ENCODE measurements around the gene BCKDK.

DNA sequence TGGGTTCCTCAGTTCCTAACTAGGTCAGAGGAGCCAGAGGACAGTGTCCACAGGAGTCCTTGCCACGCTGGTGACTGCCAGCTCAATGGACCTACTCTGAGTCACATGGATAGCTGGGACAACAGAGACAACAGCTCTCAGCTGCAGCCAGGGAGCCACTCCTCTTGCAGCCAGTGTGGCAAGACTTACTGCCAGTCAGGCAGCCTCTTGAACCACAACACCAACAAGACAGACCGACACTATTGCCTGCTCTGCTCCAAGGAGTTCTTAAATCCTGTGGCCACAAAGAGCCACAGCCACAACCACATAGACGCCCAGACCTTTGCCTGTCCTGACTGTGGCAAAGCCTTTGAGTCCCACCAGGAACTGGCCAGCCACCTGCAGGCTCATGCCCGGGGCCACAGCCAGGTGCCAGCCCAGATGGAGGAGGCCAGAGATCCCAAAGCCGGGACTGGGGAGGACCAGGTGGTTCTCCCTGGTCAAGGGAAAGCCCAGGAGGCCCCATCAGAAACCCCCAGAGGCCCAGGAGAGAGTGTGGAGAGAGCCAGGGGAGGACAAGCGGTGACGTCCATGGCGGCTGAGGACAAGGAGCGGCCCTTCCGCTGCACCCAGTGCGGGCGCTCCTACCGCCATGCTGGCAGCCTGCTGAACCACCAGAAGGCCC, 27.3 kb upstream of the BCKDK start:
- no peak for TF ChIP-seq OVOL2 (CRISPR knock-in tag; IDR thresholded peaks at IDR 0.05; ENCODE audit: borderline replicate concordance)
- TF ChIP-seq, protein P1, sequence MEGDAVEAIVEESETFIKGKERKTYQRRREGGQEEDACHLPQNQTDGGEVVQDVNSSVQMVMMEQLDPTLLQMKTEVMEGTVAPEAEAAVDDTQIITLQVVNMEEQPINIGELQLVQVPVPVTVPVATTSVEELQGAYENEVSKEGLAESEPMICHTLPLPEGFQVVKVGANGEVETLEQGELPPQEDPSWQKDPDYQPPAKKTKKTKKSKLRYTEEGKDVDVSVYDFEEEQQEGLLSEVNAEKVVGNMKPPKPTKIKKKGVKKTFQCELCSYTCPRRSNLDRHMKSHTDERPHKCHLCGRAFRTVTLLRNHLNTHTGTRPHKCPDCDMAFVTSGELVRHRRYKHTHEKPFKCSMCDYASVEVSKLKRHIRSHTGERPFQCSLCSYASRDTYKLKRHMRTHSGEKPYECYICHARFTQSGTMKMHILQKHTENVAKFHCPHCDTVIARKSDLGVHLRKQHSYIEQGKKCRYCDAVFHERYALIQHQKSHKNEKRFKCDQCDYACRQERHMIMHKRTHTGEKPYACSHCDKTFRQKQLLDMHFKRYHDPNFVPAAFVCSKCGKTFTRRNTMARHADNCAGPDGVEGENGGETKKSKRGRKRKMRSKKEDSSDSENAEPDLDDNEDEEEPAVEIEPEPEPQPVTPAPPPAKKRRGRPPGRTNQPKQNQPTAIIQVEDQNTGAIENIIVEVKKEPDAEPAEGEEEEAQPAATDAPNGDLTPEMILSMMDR (IDR thresholded peaks at IDR 0.05), result no peak
- no peak for TF ChIP-seq GABPB1 (CRISPR knock-in tag; IDR thresholded peaks at IDR 0.05)
- TF ChIP-seq, protein P2, sequence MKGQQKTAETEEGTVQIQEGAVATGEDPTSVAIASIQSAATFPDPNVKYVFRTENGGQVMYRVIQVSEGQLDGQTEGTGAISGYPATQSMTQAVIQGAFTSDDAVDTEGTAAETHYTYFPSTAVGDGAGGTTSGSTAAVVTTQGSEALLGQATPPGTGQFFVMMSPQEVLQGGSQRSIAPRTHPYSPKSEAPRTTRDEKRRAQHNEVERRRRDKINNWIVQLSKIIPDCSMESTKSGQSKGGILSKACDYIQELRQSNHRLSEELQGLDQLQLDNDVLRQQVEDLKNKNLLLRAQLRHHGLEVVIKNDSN (CRISPR knock-in tag; IDR thresholded peaks at IDR 0.05), result no peak
- no peak for TF ChIP-seq ELF4 (CRISPR knock-in tag; IDR thresholded peaks at IDR 0.05; ENCODE audit: low read depth)

All from WTC11 (cell line).